ENCODE measurements around the gene PIGZ. TPM values are rescaled to one million over a fixed set of nuclear protein-coding genes. Genes with fewer than 3 reads are reported as not detected.

PIGZ gene
- total RNA-seq, 1 experiment from 2014 or later = 0.15 TPM

DNA sequence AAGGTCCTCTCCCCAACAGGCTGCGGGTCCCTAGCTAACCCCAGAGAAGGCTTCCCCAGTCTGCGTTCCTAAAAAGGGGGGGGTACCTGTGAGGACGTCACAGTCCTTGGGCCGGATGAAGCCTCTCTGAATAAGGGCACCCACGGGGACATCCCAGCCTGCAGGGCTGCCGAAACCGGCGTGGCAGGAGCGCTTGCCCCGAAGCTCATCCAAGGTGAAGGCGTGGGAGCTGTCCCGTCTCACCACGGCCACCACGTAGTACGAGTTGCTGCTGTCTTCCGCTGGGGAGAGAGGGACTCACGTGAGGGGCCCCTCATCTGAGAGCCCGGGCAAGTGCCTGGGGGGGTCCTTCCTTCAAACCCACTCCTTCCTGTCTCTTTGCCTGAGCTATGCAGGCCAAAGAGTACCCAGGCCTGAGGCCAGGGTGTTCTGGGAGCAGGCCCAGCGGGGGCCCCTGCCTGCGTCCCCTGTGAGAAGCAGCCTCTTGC lies 40.9 kb upstream of the PIGZ start:
- no peaks in the 10 kb centered on the region for H3K4me1 ChIP-seq (ENCODE audit: insufficient read depth, low read length)
- no peak overlapping the region for H2BK20ac ChIP-seq (ENCODE audit: low read depth, low read length, poor library complexity, severe bottlenecking)
- no peak overlapping the region for H3K4ac ChIP-seq (ENCODE audit: low read depth, low read length)
- peaks cover 2% of the 10 kb centered on the region; the same call in 1 of the 2 replicates for H3K27me3 ChIP-seq (ENCODE audit: insufficient read depth, low read length)
- no peaks in the 10 kb centered on the region for H3K79me2 ChIP-seq (ENCODE audit: insufficient read depth, low read length)
- TF ChIP-seq, protein P1, sequence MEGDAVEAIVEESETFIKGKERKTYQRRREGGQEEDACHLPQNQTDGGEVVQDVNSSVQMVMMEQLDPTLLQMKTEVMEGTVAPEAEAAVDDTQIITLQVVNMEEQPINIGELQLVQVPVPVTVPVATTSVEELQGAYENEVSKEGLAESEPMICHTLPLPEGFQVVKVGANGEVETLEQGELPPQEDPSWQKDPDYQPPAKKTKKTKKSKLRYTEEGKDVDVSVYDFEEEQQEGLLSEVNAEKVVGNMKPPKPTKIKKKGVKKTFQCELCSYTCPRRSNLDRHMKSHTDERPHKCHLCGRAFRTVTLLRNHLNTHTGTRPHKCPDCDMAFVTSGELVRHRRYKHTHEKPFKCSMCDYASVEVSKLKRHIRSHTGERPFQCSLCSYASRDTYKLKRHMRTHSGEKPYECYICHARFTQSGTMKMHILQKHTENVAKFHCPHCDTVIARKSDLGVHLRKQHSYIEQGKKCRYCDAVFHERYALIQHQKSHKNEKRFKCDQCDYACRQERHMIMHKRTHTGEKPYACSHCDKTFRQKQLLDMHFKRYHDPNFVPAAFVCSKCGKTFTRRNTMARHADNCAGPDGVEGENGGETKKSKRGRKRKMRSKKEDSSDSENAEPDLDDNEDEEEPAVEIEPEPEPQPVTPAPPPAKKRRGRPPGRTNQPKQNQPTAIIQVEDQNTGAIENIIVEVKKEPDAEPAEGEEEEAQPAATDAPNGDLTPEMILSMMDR (conservative IDR thresholded peaks at IDR 0.05) = no peak
- H2BK120ac ChIP-seq (ENCODE audit: low read depth, low read length, poor library complexity, severe bottlenecking) = no peak overlapping the region
- H3K56ac ChIP-seq (ENCODE audit: insufficient read length, low read depth, low read length) = no peak overlapping the region
- H2AFZ ChIP-seq (ENCODE audit: low read length) = no peak overlapping the region
- Mint-ChIP-seq H3K27ac (no peak overlapping the region; a peak in 1 of 7 replicates), H3K27me3 (ENCODE audit: low read depth) (peaks cover 20% of the 10 kb centered on the region), H3K4me1 (peaks cover 6 to 8% of the 10 kb centered on the region in 2 experiments), H3K36me3 (ENCODE audit: insufficient read depth in 1 of 3, low read depth in 3 of 3) (peaks cover 3 to 10% (median 6%) of the 10 kb centered on the region in 3 experiments; a peak in 4 of 7 replicates), H3K9me3 (peaks cover 0 to 3% of the 10 kb centered on the region in 2 experiments; a peak in 2 of 5 replicates), H3K4me3 (no peak overlapping the region)
- no peak overlapping the region for H4K91ac ChIP-seq (ENCODE audit: insufficient read length, low read depth, low read length)
- H4K8ac ChIP-seq (replicated peaks; ENCODE audit: insufficient read length, low read depth, low read length) = no peak overlapping the region
- H3K9ac ChIP-seq (ENCODE audit: extremely low read depth, insufficient read length, low read length) = no peak overlapping the region
- no peaks in the 10 kb centered on the region for H4K20me1 ChIP-seq (ENCODE audit: control insufficient read depth, insufficient read depth, insufficient read length)
- H3K14ac ChIP-seq (ENCODE audit: insufficient read depth, low read length) = no peak overlapping the region
- H3K27ac ChIP-seq (ENCODE audit: insufficient read length, low read depth, low read length) = no peak overlapping the region
- no peak overlapping the region for H2BK15ac ChIP-seq (ENCODE audit: low read depth, low read length)
- no CpG with 5 or more reads among the region's 20 CpGs for WGBS (ENCODE audit: extremely low coverage, insufficient read length, low lambda C conversion rate)
- DNase-seq = no peak
- no peak overlapping the region for H2AK5ac ChIP-seq (ENCODE audit: insufficient read length, low read length)
- H3K79me1 ChIP-seq (ENCODE audit: insufficient read depth, low read depth, low read length, poor library complexity, severe bottlenecking) = no peaks in the 10 kb centered on the region
- H3K23ac ChIP-seq (ENCODE audit: insufficient read length, low read depth, low read length) = no peak overlapping the region
- H2BK12ac ChIP-seq (ENCODE audit: insufficient read length, low read depth, low read length) = no peak overlapping the region
- no peak overlapping the region for H4K5ac ChIP-seq (ENCODE audit: insufficient read length, low read depth, low read length)
- H3T11ph ChIP-seq (ENCODE audit: low read length) = no peak overlapping the region
- H2BK5ac ChIP-seq (ENCODE audit: insufficient read length, low read length) = no peak overlapping the region
- no peaks in the 10 kb centered on the region for H3K9me3 ChIP-seq (ENCODE audit: control insufficient read depth, low read depth, low read length)
- H3K18ac ChIP-seq (ENCODE audit: insufficient read length, low read depth, low read length) = no peak overlapping the region
- H3K4me2 ChIP-seq (ENCODE audit: insufficient read depth, insufficient read length, low read length) = no peak overlapping the region
- H3K23me2 ChIP-seq (ENCODE audit: insufficient read length, low read depth, low read length, poor library complexity, severe bottlenecking) = no peaks in the 10 kb centered on the region
